ELF-1 (cell line): ENCODE data around the gene TOMM22.
"Not testable (repeated sequence)": the region's sequence is repeated elsewhere in the genome, so short reads cannot be mapped to it uniquely, and the experiment has no call there.

Experiments used
- DNase-seq: peaks from one replicate; pipeline ENCODE4 v3.0.0-alpha.2; 2016; ENCODE audit warnings: low read depth, low spot score

TOMM22 gene

DNA sequence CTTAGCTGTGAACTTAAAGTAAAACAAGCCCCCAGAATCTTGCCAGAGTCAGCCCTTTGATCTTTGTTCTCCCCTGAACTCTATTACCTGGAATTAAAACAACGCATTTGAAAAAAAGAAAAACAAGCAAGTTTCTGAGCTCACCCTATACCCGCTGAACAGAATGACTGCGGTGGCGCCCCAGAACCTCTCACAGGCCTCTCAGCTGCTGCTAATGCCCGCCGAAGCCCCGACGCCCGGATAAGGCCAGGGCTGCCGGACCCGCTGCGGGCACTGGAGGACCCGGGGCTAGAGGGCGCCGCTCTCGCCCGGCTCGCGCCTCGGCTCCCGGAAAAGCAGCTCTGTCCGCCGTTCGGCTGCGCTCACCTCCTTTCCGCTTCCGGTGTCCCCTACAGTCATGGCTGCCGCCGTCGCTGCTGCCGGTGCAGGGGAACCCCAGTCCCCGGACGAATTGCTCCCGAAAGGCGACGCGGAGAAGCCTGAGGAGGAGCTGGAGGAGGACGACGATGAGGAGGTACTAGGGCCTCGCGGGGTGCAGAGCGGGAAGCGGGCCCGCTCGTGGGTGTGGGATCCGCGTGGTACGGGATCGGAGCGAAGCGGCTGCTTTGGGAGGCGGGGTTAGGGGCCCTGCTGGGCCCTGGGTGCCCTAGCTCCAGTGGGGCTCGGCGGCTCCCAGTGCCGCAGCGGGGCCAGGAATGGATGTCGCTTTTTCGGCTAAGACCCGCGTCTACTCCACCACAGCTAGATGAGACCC, at the start of gene TOMM22:
TOMM22 (plus strand) TSS at position 376 of the 754 bp plus-strand sequence; CDS start at position 398, 22 bp downstream.
- DNase-seq, result peak; percentile 89

DNA sequence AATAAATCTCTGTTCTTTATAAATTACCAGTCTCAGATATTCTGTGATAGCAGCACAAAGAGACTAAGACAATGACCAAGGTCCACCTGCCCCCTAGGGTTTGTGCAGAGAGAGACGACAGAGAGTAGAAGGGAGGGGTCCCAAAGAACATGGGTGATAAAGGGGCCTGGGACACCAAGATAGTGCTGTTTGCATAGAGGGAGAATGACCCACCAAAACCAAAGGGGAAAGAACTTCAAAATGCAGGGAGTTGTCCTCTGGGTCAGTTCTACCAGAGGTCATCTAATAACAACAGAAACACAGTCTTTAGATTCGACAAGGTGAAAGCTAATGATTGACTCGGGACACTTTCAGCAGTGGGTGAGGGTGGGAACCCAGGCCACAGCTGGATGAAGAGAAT, 49.2 kb upstream of the TOMM22 start:
- no peak for DNase-seq

DNA sequence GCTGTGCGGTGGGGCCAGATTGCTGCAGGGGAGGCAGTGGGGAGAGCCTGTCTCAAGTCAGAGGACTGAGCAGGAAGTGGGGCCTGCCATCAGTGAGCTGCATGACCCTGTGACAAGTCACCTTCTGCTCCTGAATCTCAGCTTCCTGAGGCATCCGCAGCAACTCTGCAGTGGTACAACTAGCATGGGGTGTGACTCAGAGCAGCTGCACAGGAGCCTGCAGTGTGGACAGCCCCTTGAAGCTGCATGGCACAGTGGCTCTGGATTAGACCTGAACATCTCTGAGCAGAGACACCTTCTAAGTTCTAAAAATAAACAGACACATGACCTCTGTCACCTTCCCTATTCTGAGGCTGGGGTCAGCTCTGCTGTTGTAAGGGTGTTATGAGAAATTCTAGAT, 43.5 kb upstream of the TOMM22 start:
- no peak for DNase-seq

DNA sequence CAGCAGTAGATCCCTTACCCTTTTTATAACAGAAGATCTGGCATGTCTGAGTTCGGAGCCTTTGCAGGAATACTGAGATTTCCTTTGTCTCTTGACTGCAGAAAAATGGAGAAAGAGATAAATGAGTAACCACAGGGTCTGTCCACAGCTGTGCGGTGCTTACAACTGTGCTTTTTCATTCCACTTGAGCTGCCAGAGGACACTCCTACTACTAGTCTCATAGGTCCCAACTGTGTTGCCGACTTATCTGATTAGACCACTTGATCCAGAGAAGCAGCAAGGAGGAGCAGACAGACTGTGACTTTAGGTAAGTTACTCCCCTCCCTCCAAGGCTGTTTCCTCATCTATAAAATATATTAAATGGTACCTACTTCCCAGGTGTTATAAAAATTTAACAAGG, 43.0 kb upstream of the TOMM22 start:
- no peak for DNase-seq

DNA sequence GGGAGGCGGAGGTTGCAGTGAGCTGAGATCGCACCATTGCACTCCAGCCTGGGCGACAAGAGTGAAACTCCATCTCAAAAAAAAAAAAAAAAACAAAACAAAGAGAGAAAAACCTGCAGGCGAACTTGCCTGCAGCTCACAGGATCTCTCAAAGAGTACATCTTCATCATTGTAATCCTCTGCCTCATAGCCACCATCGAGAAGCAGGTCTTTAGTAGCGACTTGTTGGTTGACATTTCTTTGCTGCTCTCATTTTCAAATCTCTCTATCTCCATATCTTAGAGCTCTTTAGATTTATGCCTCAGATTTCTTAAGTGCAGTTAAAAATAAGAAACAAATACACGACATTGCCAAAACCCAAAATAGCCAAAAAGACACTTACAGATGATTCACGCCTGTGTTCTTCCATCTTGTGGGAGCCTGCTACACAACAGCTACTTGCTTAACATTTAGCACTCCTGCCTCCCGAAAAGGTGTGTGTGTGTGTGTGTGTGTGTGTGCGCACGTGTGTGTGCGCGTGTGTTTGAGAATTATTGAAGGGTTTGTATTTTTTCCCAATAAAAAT, 40.2 kb upstream of the TOMM22 start:
- no peak for DNase-seq

DNA sequence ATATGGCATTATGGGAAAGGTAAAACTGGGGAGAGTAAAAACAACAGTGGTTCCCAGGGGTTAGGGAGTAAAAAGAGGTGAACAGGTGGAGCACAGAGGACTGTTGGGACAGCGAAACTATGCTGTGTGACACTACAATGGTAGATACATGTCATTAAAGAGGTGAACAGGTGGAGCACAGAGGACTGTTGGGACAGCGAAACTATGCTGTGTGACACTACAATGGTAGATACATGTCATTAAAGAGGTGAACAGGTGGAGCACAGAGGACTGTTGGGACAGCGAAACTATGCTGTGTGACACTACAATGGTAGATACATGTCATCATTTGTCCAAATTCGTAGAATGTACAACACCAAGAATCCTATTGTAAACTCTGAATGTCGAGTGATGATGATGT, 37.5 kb upstream of the TOMM22 start:
- not testable (repeated sequence) for DNase-seq

DNA sequence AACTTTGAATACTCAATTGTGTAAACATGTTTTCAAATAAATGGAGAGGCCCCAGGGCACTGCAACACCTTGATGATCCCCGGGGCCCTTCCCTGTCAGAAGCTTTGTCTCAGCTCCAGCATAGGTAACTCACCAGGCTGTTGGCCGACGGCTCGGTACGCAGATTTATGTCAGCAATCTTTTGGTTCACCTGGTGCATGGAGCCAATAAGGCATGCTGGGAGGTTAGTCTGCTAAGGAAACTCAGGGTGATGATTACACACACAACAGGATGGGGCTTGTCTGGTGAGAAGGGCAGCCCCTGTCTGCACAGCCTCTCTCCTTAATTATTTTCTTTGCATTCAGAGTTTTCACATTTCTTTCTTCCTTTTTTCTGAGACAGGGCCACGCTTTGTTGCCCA, 36.3 kb upstream of the TOMM22 start:
- DNase-seq, result no peak

DNA sequence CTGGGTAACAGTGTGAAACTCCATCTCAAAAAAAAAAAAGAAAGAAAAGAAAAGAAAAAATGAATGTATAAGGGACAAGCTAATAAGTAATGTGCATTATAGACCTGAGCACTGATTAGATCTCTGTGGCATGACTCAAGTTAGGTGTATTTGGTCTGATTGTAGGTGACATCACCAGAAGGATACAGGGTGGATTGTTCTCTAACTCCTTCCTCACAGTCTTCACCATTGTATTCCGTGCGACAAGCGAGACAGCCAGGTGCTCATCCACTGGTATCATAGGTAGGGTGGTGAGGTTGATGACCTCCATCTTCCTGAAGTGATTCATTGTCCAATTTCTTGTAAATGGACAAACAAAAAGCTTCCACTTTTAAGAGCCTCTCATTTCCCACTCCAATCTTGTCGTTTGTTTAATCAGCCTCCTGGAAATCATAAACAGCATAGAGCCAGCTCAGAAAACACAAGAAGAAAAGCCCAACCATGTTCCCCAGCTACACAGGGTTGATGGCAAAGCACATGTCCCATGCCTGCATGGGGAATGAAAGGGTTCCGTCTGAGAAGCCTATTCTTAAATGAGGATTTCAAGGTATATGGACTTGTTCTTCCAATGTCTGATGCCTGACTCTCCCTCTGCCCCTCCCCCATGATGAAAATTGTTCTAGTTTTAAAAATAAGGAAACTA, 31.8 kb upstream of the TOMM22 start:
- no peak for DNase-seq

DNA sequence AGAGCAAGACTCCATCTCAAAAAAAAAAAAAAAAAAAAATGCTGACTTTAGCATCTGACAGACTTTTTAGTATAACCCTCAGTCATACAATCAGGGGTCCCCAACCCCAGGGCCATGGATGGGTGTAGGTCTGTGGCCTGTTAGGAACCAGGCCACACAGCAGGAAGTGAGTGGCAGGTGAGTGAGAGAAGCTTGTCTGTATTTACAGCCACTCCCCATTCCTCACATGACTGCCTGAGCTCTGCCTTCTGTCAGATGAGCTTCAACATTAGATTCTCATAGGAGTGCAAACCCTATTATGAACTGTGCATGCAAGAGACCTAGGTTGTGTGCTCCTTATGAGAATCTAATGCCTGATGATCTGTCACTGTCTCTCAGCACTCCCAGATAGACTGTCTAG, 28.9 kb upstream of the TOMM22 start:
- no peak for DNase-seq

DNA sequence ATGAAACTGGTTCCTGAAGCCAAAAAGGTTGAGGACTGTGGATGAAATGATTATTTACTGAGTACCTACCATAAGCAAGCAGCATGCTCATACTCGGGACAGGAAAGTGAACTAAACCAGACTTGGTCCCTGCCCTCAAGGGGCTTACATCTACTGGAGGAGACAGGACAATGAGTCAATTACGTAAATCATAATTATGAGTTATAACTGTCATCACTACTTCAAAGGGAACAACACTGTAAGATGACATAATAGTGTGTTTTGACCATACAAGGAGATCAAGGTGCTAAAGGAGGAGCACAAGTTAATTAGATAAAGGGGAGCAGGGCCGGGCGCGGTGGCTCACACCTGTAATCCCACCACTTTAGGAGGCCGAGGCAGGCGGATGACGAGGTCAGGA, 28.0 kb upstream of the TOMM22 start:
- no peak for DNase-seq

DNA sequence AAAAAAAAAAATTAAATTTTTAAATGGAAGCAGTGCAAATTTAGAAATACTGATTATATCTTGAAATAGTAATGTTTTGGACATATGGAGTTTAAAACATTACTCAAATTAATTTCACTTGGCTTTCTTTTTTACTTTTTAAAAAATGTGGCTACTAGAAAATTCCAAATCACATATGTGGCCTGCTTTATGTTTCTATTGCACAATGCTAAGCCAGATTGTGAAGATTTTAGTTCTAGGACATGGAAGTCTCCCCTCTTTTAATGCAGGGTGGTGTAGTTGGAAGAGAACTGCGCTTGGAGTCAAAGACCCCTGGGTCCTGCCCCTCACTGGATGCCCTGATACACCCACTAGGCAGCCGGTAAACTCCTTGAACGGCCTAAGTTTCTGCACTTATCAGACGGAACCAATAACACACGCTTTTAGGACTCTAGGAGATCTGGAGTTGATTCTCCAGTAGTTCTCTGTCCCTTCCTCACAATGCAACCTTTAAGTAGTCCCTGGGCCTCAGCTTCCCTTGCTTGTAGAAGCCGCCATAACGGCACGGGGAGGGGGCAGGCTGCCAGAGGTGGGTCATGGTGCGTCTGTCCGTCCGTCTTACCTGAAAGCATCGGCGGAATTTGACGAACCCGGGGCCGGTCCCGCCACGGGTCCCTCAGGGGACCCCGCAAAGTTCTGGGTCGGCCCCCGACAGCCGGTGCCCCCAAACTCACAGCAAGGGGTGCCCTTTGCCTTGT, 26.1 kb upstream of the TOMM22 start:
- no peak for DNase-seq

DNA sequence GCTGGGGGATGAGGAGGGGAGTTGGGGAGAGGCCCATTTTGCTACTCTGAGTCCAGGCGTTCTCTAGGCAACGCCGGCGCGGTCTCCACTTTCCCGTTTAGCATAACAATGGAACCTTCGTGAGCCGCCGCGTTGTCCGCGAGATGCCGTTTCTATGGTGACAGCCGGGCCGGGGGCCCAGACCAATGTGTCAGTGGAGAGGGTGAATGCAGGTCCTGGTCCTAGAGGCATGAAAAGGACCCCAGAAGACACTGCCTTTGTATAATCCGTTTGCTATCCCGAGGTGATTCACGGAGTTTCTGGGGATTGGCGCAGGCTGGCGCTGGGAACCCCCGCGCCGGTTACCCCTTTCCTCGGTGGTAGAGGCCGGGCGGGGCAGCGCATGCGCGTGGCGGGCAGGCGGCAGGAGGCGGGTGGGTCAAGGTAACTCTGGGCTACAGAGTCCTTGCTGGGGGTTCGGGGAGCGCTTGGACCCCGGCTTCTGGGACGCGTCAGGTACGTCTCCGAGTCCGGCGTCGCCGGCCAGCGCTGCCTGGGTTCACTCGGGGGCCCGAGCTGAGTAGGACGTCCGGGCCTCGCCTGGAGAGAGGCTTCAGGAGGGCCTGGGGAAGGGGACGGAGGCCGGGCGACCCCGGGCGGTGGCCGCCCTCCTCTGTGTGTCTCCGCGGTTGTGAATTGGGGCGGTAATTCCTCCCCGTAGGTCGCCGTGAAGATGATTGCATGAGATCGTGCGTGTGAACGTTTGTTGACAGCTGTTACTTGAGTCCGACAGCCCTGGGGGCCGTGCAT, 25.3 kb upstream of the TOMM22 start, which contains the start of the genes CBY1 and FAM227A:
CBY1 (plus strand) TSS at position 383 of the 789 bp plus-strand sequence. CDS start 11,417 bp downstream, outside the sequence.
FAM227A (minus strand) TSS at position 137 of the 789 bp plus-strand sequence. CDS start 6,224 bp downstream, outside the sequence.
- peak; percentile 96 for DNase-seq

DNA sequence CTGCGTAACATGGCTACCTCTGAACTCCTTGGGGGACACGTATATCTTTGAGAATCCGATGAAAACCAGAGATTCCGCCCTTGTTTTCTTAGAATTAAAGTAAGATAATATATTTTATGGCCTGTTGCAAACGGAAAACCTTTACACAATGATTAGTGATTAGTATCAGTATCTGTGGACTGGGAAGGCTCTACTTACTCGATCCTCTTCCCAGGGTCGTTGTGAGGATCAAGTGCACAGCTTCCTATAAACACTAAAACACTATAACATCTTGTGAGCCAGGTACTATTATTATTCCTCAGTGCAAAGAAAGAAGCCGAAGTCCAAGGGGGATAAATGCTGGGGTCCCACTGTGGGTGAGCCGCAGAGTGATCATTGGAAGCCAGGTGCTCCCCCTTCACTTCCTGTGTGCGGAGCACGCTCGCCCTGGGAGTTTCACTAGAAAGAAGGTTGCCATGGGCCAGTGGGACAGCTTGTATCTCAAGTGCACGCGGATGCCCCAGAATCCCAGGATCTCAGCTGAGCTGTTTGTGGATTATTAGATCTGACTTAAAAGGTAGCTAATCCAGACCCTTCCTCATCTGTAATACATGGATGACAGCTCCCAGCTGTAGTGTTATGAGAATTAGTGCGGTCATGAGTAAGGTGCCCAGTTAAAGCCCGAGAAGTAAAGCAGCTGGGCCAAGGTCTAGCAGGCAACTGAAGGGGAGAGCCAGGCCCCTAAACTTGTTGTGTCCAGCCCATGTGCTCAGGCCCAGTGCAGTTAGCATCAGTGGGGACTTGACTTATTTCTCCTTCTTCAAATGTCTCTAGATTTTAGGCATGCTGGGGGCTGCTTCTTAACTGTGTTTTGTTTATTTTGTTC, 24.5 kb upstream of the TOMM22 start:
- DNase-seq, result peak; percentile 22

DNA sequence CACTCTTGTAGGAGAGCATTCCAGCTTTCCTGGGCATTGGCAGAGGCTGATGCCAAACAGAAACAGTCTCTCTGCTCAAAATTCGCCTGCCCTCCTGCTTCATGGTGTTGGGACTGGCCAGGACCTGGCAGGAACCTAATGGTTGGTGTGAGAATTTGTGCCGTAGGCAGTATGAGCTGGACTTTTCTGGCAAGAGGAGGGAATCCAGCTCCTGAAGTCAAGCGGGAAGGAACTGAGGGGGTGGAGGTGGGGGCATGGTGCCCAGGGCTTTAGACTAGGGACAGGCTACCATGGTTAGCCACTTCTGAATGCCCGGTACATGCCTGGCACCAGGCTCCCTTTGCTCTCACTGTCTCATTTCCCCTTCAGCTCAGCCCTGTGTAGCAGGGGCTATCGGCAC, 6.9 kb upstream of the TOMM22 start:
- no peak for DNase-seq

DNA sequence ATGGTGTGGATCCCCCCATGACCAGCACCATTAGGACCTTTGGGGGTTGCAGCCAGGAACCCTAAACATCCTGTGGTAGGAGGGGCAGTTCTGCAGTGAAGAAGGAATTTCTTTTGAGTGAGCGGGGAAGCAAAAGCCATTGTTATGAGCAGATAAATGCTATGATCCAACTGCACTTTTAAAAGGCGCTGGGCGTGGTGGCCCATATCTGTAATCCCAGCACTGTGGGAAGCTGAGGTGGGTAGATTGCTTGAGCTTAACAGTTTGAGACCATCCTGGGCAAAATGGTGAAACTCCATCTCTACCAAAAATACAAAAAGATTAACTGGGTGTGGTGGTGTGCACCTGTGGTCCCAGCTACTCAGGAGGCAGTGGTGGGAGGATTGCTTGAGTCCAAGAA, 5.9 kb upstream of the TOMM22 start:
- DNase-seq, result no peak

DNA sequence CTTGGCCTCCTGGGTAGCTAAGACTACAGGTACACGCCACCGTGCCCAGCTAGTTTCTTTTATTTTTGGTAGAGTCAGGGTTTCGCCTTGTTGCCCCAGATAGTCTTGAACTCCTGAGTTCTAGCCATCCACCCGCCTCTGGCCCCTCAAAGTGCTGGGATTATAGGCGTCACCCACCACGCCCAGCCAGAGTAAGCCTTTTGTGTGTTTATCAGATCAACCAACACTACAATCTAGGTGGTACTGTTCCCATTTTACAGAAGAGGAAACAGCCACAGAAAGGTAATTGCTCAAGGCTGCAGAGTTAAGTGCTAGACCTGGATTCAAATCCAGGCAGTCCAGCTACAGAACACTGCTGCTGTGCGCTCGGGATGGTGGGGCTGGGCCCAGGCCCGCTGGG, 3.1 kb downstream of the TOMM22 start:
- DNase-seq, result no peak

DNA sequence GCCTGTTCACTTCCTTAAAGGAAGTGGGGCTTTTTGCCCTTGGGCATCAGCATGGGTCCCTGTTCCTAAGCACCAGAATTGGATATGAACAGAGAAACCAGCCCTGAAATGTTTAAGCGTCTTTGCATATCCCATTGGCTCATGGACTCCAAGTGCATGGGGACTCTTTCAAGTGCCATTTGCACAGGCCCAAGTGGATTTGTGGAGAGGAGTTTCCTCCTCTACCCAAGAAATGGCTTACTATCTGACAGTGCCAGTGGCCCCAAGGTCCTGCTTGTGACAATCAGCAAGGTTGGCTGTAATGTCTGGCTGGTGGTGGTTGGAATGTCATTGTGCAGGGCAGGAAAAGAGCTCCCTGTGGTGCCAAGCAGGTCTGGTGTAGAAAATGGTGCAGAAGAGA, 4.0 kb downstream of the TOMM22 start:
- DNase-seq, result no peak

DNA sequence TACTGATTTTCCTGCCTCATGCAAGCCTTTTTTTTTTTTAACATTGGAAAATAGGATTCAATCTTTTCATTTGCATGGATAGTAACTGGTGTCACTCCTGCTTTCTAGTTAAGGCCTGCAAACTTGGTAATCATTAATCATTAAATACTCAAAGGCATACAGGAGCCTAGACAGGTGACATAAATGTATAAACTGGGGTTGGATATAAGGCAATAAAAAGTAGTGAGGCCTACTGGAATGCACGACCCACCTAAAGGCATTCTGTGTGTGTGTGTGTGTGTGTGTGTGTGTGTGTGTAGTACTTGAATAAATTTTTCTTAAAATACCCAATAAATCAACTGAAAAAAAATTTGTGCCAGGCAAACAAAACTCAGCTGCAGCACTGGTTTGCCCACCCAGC, 7.9 kb downstream of the TOMM22 start:
- DNase-seq, result no peak

DNA sequence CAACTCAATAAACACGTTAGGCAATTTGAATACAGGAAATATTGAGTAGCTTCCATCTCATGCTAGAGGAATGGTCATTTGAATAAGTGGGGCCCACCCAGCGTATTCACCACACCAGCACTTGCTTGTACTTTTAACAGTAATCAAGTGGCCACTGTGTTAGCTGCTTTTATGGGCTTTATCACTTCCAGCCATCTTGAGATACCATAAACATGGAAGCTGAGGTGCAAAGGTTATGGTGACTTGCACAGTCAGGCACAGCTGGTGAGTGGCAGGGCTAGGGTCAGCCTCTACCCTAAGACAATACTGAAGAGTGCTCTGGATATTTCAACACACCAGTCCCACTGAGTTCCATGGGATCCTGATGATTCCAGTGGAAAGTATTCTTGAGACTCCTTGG, 12.3 kb downstream of the TOMM22 start:
- no peak for DNase-seq

DNA sequence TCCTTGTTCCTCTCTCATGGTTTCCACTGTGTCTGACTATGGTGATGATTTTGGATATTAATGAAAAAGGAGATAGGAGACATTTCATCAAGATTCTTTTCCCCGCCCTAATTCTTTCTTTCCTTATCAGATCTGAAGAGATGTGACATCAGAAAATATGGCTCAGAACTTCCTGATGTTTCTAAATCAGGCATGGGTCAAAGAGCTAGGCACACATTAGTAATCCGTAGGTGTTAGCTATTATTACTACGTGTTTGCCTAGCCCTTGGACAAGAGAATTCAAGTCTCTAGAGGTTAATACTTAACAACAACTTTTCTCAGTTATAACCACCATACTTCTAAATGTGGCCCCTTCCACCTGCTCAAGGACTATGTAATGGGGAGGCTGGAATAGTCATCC, 13.2 kb downstream of the TOMM22 start:
- DNase-seq, result no peak
